A549 treated with Mapracorat at 1 μM for 4 hours (cell line): ENCODE measurements around the gene TBL1XR1. TPM values are rescaled to one million over a fixed set of nuclear protein-coding genes. Genes with fewer than 3 reads are reported as not detected.

Source experiments
- total RNA-seq: library from RNA; stranded (reverse); fragments of 200-300 nt; extraction: Qiagen RNA extraction; gene quantifications from 5 replicates; pipeline ENCODE4 v1.2.3, GENCODE V29; 2022

The TBL1XR1 gene
- total RNA-seq, result 13.3 to 23.7 TPM (median 20.8 TPM) in 5 replicates

DNA sequence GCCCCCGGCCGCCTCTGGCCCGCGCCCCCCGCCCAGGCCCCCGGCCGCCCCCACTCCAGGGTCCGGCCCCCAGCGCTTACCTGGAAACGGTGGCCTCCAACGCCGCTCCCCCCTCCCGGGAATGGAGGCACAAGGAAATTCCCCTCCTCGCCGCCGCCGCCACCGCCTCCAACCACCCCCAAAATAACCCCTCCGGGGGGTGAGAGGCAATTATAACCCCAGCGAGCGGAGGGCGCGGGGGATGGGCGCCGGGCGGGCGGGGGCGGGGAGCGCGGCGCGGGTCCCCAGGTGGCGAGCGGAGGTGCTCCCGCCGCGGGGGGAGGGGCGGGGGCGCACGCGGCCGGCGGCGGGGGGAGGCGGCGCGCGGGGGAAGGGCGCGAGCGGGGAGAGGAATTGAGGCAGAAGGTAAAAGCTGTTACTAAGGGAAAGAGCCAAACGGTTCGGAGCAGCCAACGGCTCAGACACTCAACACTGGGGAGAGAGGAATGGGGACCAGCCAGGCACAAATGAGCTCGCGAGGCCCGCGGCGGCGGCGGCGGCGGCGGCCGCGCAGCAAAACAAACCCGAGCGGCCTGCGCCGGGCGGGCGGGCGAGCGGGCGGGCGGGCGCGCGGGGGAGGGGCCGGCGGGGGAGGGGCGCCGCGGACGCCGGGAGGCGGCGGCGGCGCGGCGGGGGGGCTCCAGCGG, at the start of gene TBL1XR1:
TSS of gene TBL1XR1 (minus strand) at position 442 of the 686 bp plus-strand sequence. CDS start 132,505 bp downstream, outside the sequence.

